NCI-H1105 treated with DMSO at 0.1 percent for 48 hours (cell line): ENCODE measurements around the gene CD82.
A peak's percentile ranks its signal among the peaks of the same experiment; 100 is the strongest.

Experiments
- DNase-seq: peaks from one replicate; lab custom pipeline; 2025; lab: John Stamatoyannopoulos, UW

Gene CD82

DNA sequence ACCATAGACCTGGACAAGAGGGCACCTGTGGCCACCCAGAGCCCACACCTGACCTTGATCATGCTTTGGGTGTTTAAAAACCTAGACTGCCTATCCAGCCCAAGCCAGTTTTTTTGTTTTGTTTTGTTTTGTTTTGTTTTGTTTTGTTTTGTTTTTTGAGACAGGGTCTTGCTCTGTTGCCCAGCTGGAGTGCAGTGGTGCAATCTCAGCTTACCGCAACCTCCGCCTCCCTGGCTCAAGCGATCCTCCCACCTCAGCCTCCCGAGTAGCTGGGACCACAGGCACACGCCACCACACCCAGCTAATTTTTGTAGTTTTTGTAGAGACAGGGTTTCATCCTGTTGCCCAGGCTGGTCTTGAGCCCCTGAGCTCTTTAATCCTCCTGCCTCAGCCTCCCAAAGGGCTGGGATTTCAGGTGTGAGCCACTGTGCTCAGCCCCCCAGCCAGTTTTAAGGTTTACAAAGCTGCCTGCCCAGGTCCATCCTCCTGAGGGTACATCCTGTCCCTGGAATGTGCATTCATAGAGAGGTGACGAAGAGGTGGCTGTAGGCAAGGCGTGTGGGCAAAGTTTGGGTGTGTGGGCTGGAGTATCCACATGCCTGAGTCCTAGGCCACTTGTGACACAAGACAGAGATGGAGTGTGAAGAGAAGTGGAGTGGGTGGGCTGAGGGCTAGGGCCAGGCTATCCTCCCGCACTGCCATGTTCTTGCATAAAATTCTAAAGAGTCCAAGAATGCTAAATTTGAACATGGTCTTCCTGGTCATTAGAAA, 3.3 kb upstream of the CD82 start:
- no peak for DNase-seq

- DNase-seq = no peak
Measured at GRCh38 chr11:44562845-44563460, 2.5 kb upstream of the CD82 start.

DNA sequence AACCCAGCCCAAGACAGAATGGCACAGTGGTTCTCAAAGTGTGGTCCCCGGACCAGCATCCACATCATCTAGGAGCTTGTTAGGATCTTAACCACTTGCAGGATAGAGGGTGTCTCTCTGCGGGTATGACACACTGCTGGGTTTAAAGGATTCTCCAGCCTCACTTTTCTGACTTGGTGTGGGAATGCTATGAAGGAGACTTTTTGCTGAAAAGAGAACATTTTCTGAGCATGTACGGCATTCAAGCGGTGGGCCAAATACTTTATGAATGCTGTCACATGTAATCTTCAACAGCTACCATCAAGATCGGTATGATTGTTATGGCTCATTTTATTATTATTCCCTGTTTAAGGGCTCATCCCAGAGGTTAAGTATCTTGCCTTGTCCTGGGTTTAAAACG, 1.8 kb upstream of the CD82 start:
- no peak for DNase-seq

DNA sequence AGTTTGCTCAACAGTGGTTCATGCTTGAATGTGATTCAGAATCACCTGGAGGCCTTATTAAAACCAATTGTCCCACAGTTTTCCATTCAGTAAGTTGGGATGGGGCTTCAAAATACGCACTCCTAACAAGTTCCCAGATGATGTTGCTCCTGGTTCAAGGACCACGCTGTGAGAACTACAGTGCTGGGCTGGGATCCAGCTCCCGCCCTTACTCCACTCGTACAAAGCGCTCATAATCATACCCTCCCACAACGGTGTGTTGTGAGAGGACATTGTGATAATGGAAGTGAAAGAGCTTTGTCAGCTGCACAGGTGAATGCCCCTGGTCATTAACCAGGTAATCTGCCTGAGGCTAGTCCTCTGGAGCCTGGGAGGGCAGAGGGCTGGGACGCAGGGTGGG, 1.3 kb upstream of the CD82 start:
- peak; percentile 96 for DNase-seq

- DNase-seq = peak; percentile 96
Measured at GRCh38 chr11:44564670-44565210, 723 bp upstream of the CD82 start.

GRCh38 chr11:44565953-44566949, 788 bp downstream of the CD82 start:
- DNase-seq = peak; percentile 43

DNA sequence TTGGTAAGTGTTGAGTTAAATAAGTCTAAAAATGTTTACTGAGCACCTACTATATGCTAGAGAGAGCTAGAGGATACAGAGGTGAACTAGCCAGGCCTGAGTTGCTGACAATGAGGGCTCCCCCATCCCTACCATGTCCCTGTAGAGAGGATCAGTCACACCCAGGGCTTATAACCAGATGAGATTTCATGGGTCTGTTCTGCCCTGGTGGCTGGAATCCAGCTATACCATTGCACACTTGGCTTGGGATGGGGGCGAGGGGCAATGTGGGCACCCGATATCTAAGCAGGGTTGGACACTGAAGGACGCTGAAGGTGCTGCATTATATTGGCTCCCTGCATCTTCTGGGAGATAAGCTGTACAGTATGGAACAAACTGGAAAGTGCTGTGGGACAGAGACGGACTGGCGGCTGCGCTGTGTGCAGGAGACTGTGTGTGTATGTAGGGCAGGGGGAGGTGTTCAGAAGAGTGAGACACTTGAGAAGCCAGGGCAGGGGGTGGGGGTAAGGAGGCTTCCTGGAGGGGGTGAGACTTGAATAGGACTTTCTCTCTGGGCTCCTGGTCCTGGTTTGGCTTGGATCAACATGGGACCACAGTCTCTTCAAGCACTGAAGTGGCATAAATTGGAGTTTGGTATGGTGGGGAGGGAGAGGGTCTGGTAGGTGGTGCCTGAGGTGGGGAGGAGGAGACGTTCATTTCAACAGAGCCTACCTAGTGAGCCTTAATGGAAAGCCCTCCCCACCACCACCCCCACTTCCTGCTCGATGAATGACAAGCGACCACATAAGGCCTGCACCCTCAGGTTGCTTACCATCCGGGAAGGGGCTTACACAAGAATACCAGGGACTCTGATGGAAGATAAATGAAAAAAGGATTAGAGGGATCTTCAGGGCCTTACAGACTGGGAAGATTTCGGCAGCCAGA, 1.8 kb downstream of the CD82 start:
- DNase-seq = no peak

GRCh38 chr11:44567876-44568256, 2.4 kb downstream of the CD82 start:
- DNase-seq = no peak

DNA sequence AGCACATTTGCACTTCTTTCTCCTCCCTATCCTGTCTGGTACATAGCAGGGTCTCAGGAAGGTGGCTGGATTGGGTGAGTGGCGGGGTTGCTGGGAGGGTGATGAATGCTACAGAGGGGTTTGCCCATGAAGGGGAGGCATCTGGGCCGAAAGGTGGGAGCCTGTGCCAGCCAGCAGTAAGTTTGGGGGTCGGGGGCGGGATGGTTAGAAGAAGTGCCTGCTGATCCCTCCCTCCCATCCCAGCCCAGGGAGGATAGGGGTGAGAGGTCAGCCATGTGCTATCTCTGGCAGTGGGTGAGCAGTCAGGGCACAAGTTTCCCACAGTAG, 2.8 kb downstream of the CD82 start:
- DNase-seq = no peak

DNA sequence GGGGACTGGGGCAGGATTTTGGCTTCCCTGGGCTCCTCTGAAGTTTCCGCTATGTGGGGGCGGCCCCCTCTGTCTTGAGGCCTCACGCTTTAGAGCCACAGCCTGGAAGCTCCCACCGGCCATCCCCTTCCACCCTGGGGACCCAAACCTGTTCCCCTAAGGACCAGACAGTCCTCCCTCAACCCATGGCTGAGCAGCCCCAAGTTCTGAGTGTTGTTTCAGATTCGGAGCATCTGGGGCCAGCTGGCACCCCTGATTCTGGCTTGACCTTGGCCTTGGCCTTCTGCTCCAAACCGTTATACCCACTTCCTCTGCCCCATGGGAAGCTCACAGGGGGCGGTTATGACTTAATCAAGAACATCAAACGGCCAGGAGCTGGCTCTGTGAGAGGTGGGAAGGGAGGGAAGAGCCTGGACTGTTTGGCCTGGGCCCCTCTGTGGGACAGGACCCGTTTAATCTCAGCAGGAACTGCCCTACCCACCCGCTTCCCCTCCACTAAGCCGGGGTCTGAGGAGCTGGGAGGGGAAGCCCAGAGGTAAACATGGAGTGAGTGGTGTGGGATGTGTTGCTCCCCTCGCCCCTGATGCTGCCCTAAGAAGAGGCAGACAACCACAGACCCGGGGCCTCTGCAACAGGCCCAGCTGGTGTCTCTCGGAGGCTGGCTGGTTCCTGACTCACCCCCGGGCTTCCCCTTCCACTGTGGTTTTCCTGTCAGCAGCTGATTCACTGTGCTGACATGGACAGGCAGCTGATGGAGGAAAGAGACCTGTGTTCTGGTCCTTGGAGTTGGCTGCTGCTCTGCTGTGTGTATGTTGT, 3.4 kb downstream of the CD82 start:
- no peak for DNase-seq

DNA sequence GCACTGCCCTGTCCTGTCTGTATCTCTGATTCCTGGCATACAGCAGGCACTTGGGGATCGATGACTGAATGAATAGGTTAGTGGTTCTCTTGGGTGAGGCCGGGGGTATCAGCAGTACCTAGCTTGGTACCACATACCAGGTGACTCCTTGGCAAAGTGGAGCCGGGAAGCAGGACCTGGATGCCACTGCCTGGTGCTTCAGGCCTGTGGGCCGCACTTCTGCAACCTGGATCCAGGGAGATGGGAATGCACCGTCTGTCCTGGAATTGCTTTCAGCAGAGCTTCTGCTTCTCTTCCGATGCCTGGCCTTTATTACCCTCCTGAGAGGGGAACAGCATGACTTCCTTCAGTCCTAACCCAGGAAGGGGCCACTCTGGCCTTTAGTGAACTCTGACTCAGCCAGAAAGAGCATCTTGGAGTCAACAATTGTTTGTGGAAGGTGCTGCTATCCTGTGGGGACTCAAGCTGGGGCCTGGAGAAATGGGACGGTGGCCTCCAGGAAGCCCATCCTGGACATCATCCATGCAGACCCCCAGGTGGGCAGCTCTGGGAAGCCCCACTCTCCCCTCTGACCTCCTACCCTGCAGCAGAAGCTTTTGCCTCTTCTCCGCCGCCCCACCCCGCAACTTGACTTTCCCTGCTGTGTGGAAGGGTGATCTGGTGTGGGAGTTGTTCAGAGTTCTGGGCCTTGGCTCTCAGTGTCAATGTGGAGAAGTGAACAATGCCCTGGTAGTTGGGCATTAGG, 5.1 kb downstream of the CD82 start:
- DNase-seq = no peak

DNA sequence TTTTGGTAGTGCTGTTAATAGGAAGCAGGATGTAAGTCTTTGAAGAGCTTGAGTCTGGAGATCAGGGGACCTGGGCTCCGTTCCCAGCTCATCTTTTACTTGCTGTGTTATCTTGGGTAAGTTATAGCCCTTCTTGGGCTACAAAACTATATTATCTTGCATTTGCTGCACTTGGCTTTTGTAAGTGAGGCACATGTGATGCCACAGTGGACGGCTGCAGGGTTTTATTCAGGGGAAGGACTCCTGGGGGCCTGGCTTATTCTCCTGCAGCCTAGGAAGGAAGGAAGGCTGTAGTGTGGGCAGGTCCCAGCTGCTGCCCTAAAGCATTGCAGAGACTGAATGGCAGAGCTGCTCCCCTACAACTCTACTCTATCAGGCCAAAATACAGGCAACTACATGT, 6.4 kb downstream of the CD82 start:
- no peak for DNase-seq

- no peak for DNase-seq
Measured at GRCh38 chr11:44572436-44572835, 7.0 kb downstream of the CD82 start.

- no peak for DNase-seq
Measured at GRCh38 chr11:44572884-44573283, 7.4 kb downstream of the CD82 start.

GRCh38 chr11:44573333-44573732, 7.9 kb downstream of the CD82 start:
- no peak for DNase-seq

- DNase-seq = no peak
Measured at GRCh38 chr11:44574610-44575287, 9.3 kb downstream of the CD82 start.

- DNase-seq = no peak
Measured at GRCh38 chr11:44575288-44575672, 9.8 kb downstream of the CD82 start.

DNA sequence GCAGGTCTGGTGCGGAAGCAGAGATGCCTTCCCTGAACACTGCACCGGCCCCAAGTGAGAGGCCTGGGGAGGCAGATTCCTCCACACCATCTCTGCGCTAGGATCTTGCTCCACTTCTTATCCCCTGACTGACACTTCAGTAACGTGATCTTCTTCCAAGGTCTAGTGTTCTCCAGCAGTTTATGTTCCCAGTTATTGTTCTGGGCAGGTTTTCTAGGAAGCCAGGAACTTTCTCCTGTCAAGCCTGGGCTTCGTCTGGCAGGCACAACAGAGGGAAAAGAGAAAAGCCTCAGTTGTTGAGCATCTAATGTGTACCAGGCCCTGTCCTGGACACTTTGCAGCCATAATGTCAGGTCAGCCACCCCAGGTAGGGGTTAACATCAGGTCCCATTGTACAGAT, 10.5 kb downstream of the CD82 start:
- no peak for DNase-seq

DNA sequence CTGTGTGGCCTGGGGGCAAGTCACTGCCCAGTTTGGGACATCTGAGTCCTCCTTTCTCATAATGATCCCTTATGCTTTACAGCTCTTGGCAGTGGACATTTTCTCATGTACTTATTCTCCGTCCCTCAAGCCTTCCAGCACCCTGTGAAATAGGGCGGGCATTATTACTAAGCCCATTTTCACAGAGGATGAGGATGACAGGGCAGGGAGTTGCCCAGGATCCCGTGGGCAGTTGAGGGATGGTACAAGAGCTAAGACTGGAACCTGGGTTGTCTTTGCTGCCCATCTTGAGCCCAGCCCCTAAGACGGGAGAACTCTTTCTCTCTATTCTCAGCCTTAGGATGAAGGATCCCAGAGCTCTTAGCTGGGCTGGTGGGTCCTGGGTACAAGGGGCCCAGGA, 11.2 kb downstream of the CD82 start:
- no peak for DNase-seq
